K562 (cell line): Measurements from ENCODE around the gene TARM1. TPM values are rescaled to one million over a fixed set of nuclear protein-coding genes. Genes with fewer than 3 reads are reported as not detected.

ENCODE experiments used
- ATAC-seq: fragments of 200-7000 bp; cut with Tn5 transposase; 3 replicates; pipeline ENCODE4 v1.9.1; 2020; ENCODE audit warnings: moderate library complexity
- BruUV-seq: library from RNA; stranded (reverse); fragments of 400-500 nt; replicated peaks from 2 replicates; lab custom pipeline; 2021; lab: Mats Ljungman, UMichigan
- CTCF ChIA-PET: fragments of 300-600 bp; formaldehyde crosslinking; extraction: SDS; loops from one replicate; lab custom pipeline; 2021; ENCODE audit warnings: low intra/inter-chr PET ratio; lab: Yijun Ruan, JAX
- POLR2A ChIA-PET: fragments of 300-600, 350-650 bp; sonication (Branson Sonifier 250); formaldehyde crosslinking; extraction: SDS; loops from one replicate; lab custom pipeline; 2021; ENCODE audit warnings: antibody characterized with exemption, inconsistent platforms; lab: Yijun Ruan, JAX
- DNase-seq, 4 experiments: peaks; one replicate each; pipeline versions ENCODE4 v3.0.0 to v3.0.0-alpha.2; 2011 to 2018; ENCODE audit warnings: low spot score in 3 of 4, mixed read lengths in 3 of 4; ENCODE audit errors: extremely low read depth in 1 of 4
- FAIRE-seq: peaks from 2 replicates; lab custom pipeline; 2011; peaks lifted over from hg19 to GRCh38; lab: Jason Lieb, UNC
- H2AFZ ChIP-seq: 2 replicates; pipeline ENCODE4 v1.6.0; 2011; ENCODE audit warnings: low read depth, low read length, control low read depth, inconsistent platforms
- H3K27ac ChIP-seq: fragments of 200-600 bp; 3 replicates; pipeline ENCODE4 v1.8.0; 2011; ENCODE audit warnings: low read depth, mild to moderate bottlenecking, control low read depth, inconsistent platforms, low read length, moderate library complexity, mixed read lengths; ENCODE audit errors: extremely low read depth
- H3K27me3 ChIP-seq, 2 experiments: fragments of 300-600 bp in 1 of 2; 2 replicates in 1 of 2; 3 replicates in 1 of 2; pipeline versions ENCODE4 v1.6.0 to v1.8.0; 2011; ENCODE audit warnings: inconsistent platforms in 2 of 2, low read length in 2 of 2, mild to moderate bottlenecking in 1 of 2, mixed read lengths in 1 of 2, moderate library complexity in 1 of 2; ENCODE audit not compliant: control insufficient read depth in 2 of 2, insufficient read depth in 2 of 2
- H3K36me3 ChIP-seq: fragments of 300-600 bp; 3 replicates; pipeline ENCODE4 v1.8.0; 2011; ENCODE audit warnings: mild to moderate bottlenecking, low read length, inconsistent platforms; ENCODE audit not compliant: control insufficient read depth, insufficient read depth
- H3K4me1 ChIP-seq, 2 experiments: fragments of 200-600 bp in 1 of 2; replicated peaks in 1 of 2; 2 replicates in 1 of 2; 3 replicates in 1 of 2; pipeline versions ENCODE4 v1.5.1 to v1.8.0; 2011; ENCODE audit warnings: inconsistent platforms in 2 of 2, low read length in 2 of 2, mild to moderate bottlenecking in 1 of 2, mixed read lengths in 1 of 2, moderate library complexity in 1 of 2; ENCODE audit not compliant: control insufficient read depth in 2 of 2, insufficient read depth in 2 of 2
- H3K4me2 ChIP-seq: 2 replicates; pipeline ENCODE4 v1.6.1; 2011; ENCODE audit warnings: low read length, control low read depth, inconsistent platforms, mixed read lengths; ENCODE audit not compliant: insufficient read depth
- H3K4me3 ChIP-seq: fragments of 200-600 bp; sonication (generic), shearing (Covaris generic); 2 replicates; pipeline ENCODE4 v1.5.1; 2016; ENCODE audit warnings: control low read depth, inconsistent platforms
- H3K79me2 ChIP-seq: fragments of 200-600 bp; 3 replicates; pipeline ENCODE4 v1.8.0; 2011; ENCODE audit warnings: low read length, inconsistent platforms; ENCODE audit not compliant: control insufficient read depth, insufficient read depth
- H3K9ac ChIP-seq, 2 experiments: 2 replicates each; pipeline versions ENCODE4 v1.6.0 to v1.6.1; 2011; ENCODE audit warnings: low read depth in 2 of 2, low read length in 2 of 2, control low read depth in 1 of 2, inconsistent platforms in 1 of 2, mild to moderate bottlenecking in 1 of 2, mixed read lengths in 1 of 2; ENCODE audit not compliant: insufficient read depth in 1 of 2
- H3K9me1 ChIP-seq: one replicate; pipeline ENCODE4 v1.6.0; 2011; ENCODE audit warnings: inconsistent platforms, mild to moderate bottlenecking, low read length, moderate library complexity; ENCODE audit not compliant: control insufficient read depth, insufficient read depth
- H3K9me3 ChIP-seq: replicated peaks from 2 replicates; pipeline ENCODE4 v1.5.1; 2011; ENCODE audit warnings: low read depth, low read length, inconsistent platforms; ENCODE audit not compliant: control insufficient read depth, insufficient read depth
- H4K20me1 ChIP-seq: replicated peaks from 2 replicates; pipeline ENCODE4 v1.6.1; 2011; ENCODE audit warnings: low read length, inconsistent platforms, mixed read lengths; ENCODE audit not compliant: control insufficient read depth, insufficient read depth
- MTA2 ChIP-seq: fragments of 450-650 bp; IDR thresholded peaks from 2 replicates; pipeline ENCODE4 v1.6.1; 2016; ENCODE audit warnings: low read depth
- ZBTB7A ChIP-seq: IDR thresholded peaks from 2 replicates; pipeline ENCODE4 v1.6.1; 2011; ENCODE audit warnings: low read depth, mild to moderate bottlenecking, low read length, moderate library complexity, borderline replicate concordance; ENCODE audit not compliant: control insufficient read depth
- ZNF217 ChIP-seq: sonication (generic); formaldehyde crosslinking; IDR thresholded peaks from 2 replicates; pipeline ENCODE4 v1.8.0; 2022; ENCODE audit warnings: mild to moderate bottlenecking, missing genetic modification reagents
- ZNF263 ChIP-seq: sonication (generic); formaldehyde crosslinking; IDR thresholded peaks from 2 replicates; pipeline ENCODE4 v1.8.0; 2022; ENCODE audit warnings: mild to moderate bottlenecking, missing genetic modification reagents, borderline replicate concordance
- WGBS: fragments of 100-300 bp; shearing (Covaris generic); methylation state at CpG from one replicate; pipeline ENCODE4 v1.1.6; 2016; ENCODE audit warnings: low coverage, mixed read lengths; ENCODE audit not compliant: insufficient coverage; ENCODE audit errors: missing lambda C conversion rate; 5-methylcytosine and 5-hydroxymethylcytosine counted together
- in situ Hi-C: fragments of 300-500 bp; cut with MboI; formaldehyde crosslinking; loops from 4 replicates; pipeline ENCODE4 v1.15.0; 2018; ENCODE audit warnings: inconsistent platforms, mixed read lengths
- intact Hi-C: fragments of 100-400 bp; cut with micrococcal nuclease; formaldehyde crosslinking; loops from 2 replicates; pipeline ENCODE4 v1.14.2; 2022
- polyA plus RNA-seq, 8 experiments: library from polyadenylated mRNA; depleted of rRNA in 4 of 8; stranded (reverse) in 5 of 8; unstranded in 3 of 8; fragments of >200 nt; fragmentation: Nextera tagmentation in 2 of 8; fragmentation: Illumina TruSeq in 1 of 8; extraction: Ambion mirVana in 2 of 8; extraction: Trizol in 1 of 8; gene quantifications; 2 replicates each; pipeline versions ENCODE4 v1.2.1 to v1.2.3, GENCODE V29; 2011 to 2014; ENCODE audit warnings: inconsistent platforms in 1 of 8, missing spikeins in 1 of 8
- total RNA-seq, 7 experiments: library from RNA; depleted of rRNA in 6 of 7; stranded (reverse); fragments of >200 nt in 6 of 7; fragmentation: Illumina TruSeq in 2 of 7; extraction: Trizol in 2 of 7; gene quantifications; 2 replicates each; pipeline versions ENCODE4 v1.2.1 to v1.2.3, GENCODE V29; 2011 to 2021; ENCODE audit warnings: low replicate concordance in 1 of 7
- TF ChIP-seq, protein P1 (sequence below): fragments of 450-650 bp; conservative IDR thresholded peaks from 2 replicates; pipeline ENCODE4 v1.6.1; 2016; ENCODE audit warnings: missing genetic modification characterization, low read depth, mild to moderate bottlenecking, control low read depth, missing compliant biosample characterization

Gene TARM1
- total and polyA plus RNA-seq, 9 of the 15 experiments (the other 6 are each of a cell fraction or from before 2014, with no cell fraction given): not detected

GRCh38 chr19:54095136-54095858 is 14.1 kb upstream of the TARM1 start:
- FAIRE-seq (no peak), ATAC-seq (no peak), DNase-seq (peak in 1 of 4 experiments; percentile 3)
- H3K27me3 ChIP-seq: peaks cover 0 to 9% of the 10 kb centered on the region in 2 experiments; a peak in 3 of 5 replicates
- intact Hi-C loops (no loop called here), in situ Hi-C loops (no loop called here)
- peak overlapping the region; percentile 58; the same call in 1 of the 2 replicates for H3K4me2 ChIP-seq
- peaks cover 0 to 21% of the 10 kb centered on the region in 2 experiments; a peak in 3 of 5 replicates for H3K4me1 ChIP-seq
- 29% methylated on average over 8 of the region's 22 CpGs for WGBS
- no TSS peak for BruUV-seq
- peak overlapping the region; percentile 68 for H2AFZ ChIP-seq
- peak overlapping the region; percentile 16 for H3K4me3 ChIP-seq
- no peaks in the 10 kb centered on the region for H3K79me2 ChIP-seq
- ChIA-PET CTCF (no interaction called here), POLR2A (no interaction called here)
- TF ChIP-seq ZNF263 (CRISPR knock-in tag): 0 out of 2 replicates have a peak, but pooled peaks have one; percentile 48
- no peak for TF ChIP-seq MTA2
- TF ChIP-seq, protein P1, sequence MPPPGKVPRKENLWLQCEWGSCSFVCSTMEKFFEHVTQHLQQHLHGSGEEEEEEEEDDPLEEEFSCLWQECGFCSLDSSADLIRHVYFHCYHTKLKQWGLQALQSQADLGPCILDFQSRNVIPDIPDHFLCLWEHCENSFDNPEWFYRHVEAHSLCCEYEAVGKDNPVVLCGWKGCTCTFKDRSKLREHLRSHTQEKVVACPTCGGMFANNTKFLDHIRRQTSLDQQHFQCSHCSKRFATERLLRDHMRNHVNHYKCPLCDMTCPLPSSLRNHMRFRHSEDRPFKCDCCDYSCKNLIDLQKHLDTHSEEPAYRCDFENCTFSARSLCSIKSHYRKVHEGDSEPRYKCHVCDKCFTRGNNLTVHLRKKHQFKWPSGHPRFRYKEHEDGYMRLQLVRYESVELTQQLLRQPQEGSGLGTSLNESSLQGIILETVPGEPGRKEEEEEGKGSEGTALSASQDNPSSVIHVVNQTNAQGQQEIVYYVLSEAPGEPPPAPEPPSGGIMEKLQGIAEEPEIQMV (tag): no peak
- TF ChIP-seq ZBTB7A: no peak
- 0 out of 2 replicates have a peak, but pooled peaks have one; percentile 55 for TF ChIP-seq ZNF217 (CRISPR knock-in tag)
- no peaks in the 10 kb centered on the region for H3K36me3 ChIP-seq
- H3K27ac ChIP-seq: no peak overlapping the region
- peak overlapping the region; percentile 34 to 84; a peak in 3 of 4 replicates for H3K9ac ChIP-seq
- H3K9me3 ChIP-seq: peaks cover 3% of the 10 kb centered on the region; the same call in 1 of the 2 replicates
- no peaks in the 10 kb centered on the region for H3K9me1 ChIP-seq
- no peaks in the 10 kb centered on the region for H4K20me1 ChIP-seq
